DND-41 (cell line): Measurements from ENCODE around the gene ULK2.

Experiments used
- ATAC-seq: fragments of 200-7000 bp; cut with Tn5 transposase; 3 replicates; pipeline ENCODE4 v1.9.1; 2021; ENCODE audit warnings: low read depth; ENCODE audit not compliant: insufficient read depth
- DNase-seq: peaks from one replicate; pipeline ENCODE4 v3.0.0-alpha.2; 2020
- H2AFZ ChIP-seq: 2 replicates; pipeline ENCODE4 v1.6.0; 2012; ENCODE audit warnings: low read depth, low read length
- H3K27ac ChIP-seq: 2 replicates; pipeline ENCODE4 v1.5.1; 2012; ENCODE audit warnings: low read length, inconsistent platforms
- H3K27me3 ChIP-seq: fragments of 200-600 bp; sonication (generic); 2 replicates; pipeline ENCODE4 v1.6.0; 2012; ENCODE audit warnings: low read length, mild to moderate bottlenecking, inconsistent platforms; ENCODE audit not compliant: insufficient read depth, poor library complexity
- H3K36me3 ChIP-seq: 2 replicates; pipeline ENCODE4 v1.5.1; 2012; ENCODE audit warnings: low read length, inconsistent platforms; ENCODE audit not compliant: insufficient read depth
- H3K4me1 ChIP-seq: 2 replicates; pipeline ENCODE4 v1.5.1; 2012; ENCODE audit warnings: mild to moderate bottlenecking, low read length; ENCODE audit not compliant: insufficient read depth
- H3K4me2 ChIP-seq: 2 replicates; pipeline ENCODE4 v1.6.0; 2012; ENCODE audit warnings: mild to moderate bottlenecking, moderate library complexity, low read length, inconsistent platforms; ENCODE audit not compliant: insufficient read depth
- H3K4me3 ChIP-seq, 2 experiments: fragments of 200-600 bp in 1 of 2; shearing (Covaris generic) in 1 of 2; 2 replicates each; pipeline ENCODE4 v1.5.1; 2012 to 2016; ENCODE audit warnings: inconsistent platforms in 2 of 2, low read length in 2 of 2, mild to moderate bottlenecking in 2 of 2, low read depth in 1 of 2, moderate library complexity in 1 of 2
- H3K79me2 ChIP-seq: 2 replicates; pipeline ENCODE4 v1.6.0; 2012; ENCODE audit warnings: low read length, inconsistent platforms; ENCODE audit not compliant: insufficient read depth
- H3K9ac ChIP-seq: 2 replicates; pipeline ENCODE4 v1.6.0; 2012; ENCODE audit warnings: low read depth, mild to moderate bottlenecking, inconsistent platforms, low read length, moderate library complexity
- H3K9me3 ChIP-seq: 2 replicates; pipeline ENCODE4 v1.5.1; 2012; ENCODE audit warnings: low read length, moderate library complexity, mild to moderate bottlenecking, inconsistent platforms; ENCODE audit not compliant: insufficient read depth, severe bottlenecking
- H4K20me1 ChIP-seq: 2 replicates; pipeline ENCODE4 v1.6.0; 2012; ENCODE audit warnings: low read length; ENCODE audit not compliant: insufficient read depth
- EZH2 ChIP-seq: IDR thresholded peaks from 3 replicates; pipeline ENCODE4 v1.6.1; 2012; ENCODE audit warnings: borderline replicate concordance, low read depth, mild to moderate bottlenecking, moderate library complexity, low read length, inconsistent platforms; ENCODE audit not compliant: severe bottlenecking
- TF ChIP-seq, protein P1 (sequence below): IDR thresholded peaks from 2 replicates; pipeline ENCODE4 v1.5.1; 2012; ENCODE audit warnings: borderline replicate concordance, low read length, moderate library complexity, mild to moderate bottlenecking; ENCODE audit not compliant: poor library complexity, severe bottlenecking; ENCODE audit errors: extremely low read depth

ULK2 gene

DNA sequence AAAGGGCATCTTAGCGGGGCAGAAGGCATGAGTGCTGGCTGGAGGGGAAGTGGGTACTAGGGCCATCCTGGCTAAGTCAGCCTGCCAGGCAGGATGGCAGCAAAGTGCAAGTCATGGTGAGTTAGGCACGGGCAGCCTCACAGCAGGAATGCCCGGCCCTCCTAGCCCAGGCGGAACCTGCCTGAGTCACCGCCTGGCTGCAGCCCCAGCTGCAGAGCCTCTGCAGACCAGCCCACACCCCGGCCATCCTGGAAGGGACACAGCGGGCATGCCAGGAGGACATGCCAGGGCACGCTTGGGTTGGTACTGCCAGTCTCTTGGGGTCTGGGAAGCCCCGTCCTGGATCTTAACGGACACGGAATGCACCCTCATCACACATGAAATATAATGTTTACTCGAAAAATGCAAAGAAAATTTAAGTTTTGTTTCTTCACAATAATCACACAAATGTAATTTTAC is 114.7 kb downstream of the ULK2 start:
- Histone ChIP-seq H3K4me1 (no peaks in the 10 kb centered on the region), H3K9ac (no peak overlapping the region), H3K36me3 (no peaks in the 10 kb centered on the region), H2AFZ (no peak overlapping the region), H3K27ac (no peak overlapping the region), H3K4me3 (no peak overlapping the region), H3K79me2 (no peaks in the 10 kb centered on the region), H4K20me1 (peaks cover 6% of the 10 kb centered on the region; the same call in 1 of the 2 replicates), H3K27me3 (peaks cover 15% of the 10 kb centered on the region), H3K9me3 (no peaks in the 10 kb centered on the region), H3K4me2 (no peak overlapping the region)
- ATAC-seq (no peak), DNase-seq (no peak)
- TF ChIP-seq, protein P1, sequence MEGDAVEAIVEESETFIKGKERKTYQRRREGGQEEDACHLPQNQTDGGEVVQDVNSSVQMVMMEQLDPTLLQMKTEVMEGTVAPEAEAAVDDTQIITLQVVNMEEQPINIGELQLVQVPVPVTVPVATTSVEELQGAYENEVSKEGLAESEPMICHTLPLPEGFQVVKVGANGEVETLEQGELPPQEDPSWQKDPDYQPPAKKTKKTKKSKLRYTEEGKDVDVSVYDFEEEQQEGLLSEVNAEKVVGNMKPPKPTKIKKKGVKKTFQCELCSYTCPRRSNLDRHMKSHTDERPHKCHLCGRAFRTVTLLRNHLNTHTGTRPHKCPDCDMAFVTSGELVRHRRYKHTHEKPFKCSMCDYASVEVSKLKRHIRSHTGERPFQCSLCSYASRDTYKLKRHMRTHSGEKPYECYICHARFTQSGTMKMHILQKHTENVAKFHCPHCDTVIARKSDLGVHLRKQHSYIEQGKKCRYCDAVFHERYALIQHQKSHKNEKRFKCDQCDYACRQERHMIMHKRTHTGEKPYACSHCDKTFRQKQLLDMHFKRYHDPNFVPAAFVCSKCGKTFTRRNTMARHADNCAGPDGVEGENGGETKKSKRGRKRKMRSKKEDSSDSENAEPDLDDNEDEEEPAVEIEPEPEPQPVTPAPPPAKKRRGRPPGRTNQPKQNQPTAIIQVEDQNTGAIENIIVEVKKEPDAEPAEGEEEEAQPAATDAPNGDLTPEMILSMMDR: no peak
- no peak for TF ChIP-seq EZH2

- Histone ChIP-seq H3K9ac (no peak overlapping the region), H3K4me1 (no peaks in the 10 kb centered on the region), H4K20me1 (peaks cover 6% of the 10 kb centered on the region; the same call in 1 of the 2 replicates), H3K27ac (no peak overlapping the region), H2AFZ (no peak overlapping the region), H3K4me3 (no peak overlapping the region), H3K4me2 (no peak overlapping the region), H3K9me3 (no peaks in the 10 kb centered on the region), H3K27me3 (peaks cover 15% of the 10 kb centered on the region), H3K36me3 (no peaks in the 10 kb centered on the region), H3K79me2 (no peaks in the 10 kb centered on the region)
- TF ChIP-seq, protein P1: no peak
- TF ChIP-seq EZH2: no peak
- no peak for ATAC-seq
- DNase-seq: no peak
Observed at GRCh38 chr17:19752216-19753050, 115.3 kb downstream of the ULK2 start.

- no peak overlapping the region for H3K27ac ChIP-seq
- no peaks in the 10 kb centered on the region for H3K79me2 ChIP-seq
- no peaks in the 10 kb centered on the region for H3K4me1 ChIP-seq
- peaks cover 6% of the 10 kb centered on the region; the same call in 1 of the 2 replicates for H4K20me1 ChIP-seq
- H3K9ac ChIP-seq: no peak overlapping the region
- no peak overlapping the region for H3K4me3 ChIP-seq
- no peaks in the 10 kb centered on the region for H3K9me3 ChIP-seq
- TF ChIP-seq EZH2: no peak
- TF ChIP-seq, protein P1: no peak
- H3K36me3 ChIP-seq: no peaks in the 10 kb centered on the region
- no peak for DNase-seq
- H3K4me2 ChIP-seq: no peak overlapping the region
- no peak overlapping the region for H2AFZ ChIP-seq
- ATAC-seq: no peak
- H3K27me3 ChIP-seq: peaks cover 15% of the 10 kb centered on the region
Observed at GRCh38 chr17:19750835-19751234, 116.9 kb downstream of the ULK2 start.
